NT2/D1 (cell line): ENCODE results near the gene IKZF5.

Source experiments
- SUZ12 ChIP-seq: IDR thresholded peaks from 2 replicates; pipeline ENCODE4 v1.6.1; 2011; ENCODE audit not compliant: insufficient read length, insufficient read depth; ENCODE audit errors: extremely low read depth
- YY1 ChIP-seq: IDR thresholded peaks from 2 replicates; pipeline ENCODE4 v1.6.1; 2011; ENCODE audit not compliant: insufficient read length, insufficient read depth
- ZNF274 ChIP-seq: IDR thresholded peaks from 2 replicates; pipeline ENCODE4 v1.6.1; 2011; ENCODE audit warnings: mild to moderate bottlenecking, low read depth, low read length

GRCh38 chr10:123044391-123044790, 35.8 kb upstream of the IKZF5 start:
- TF ChIP-seq ZNF274 (no peak), SUZ12 (no peak), YY1 (no peak)
